ENCODE measurements around the gene SMURF2.

Gene SMURF2

GRCh38 chr17:64540118-64540776 is 121.9 kb downstream of the SMURF2 start:
- CTCF ChIA-PET, result interaction anchor here (0.6 kb wide), 1 partner anchor 11 kb away, joined by 3 read pairs; no protein-coding TSS in a partner anchor
- DNase-seq (ENCODE audit: extremely low spot score), result no peak
- POLR2A ChIA-PET, result no interaction called here
- TF ChIP-seq CTBP1 (IDR thresholded peaks at IDR 0.05; ENCODE audit: borderline replicate concordance), result no peak

- no peak for DNase-seq (ENCODE audit: extremely low spot score)
- no peak for TF ChIP-seq FOXK2 (IDR thresholded peaks at IDR 0.05)
- TF ChIP-seq HDGF (IDR thresholded peaks at IDR 0.05; ENCODE audit: borderline replicate concordance), result no peak
- no peak for TF ChIP-seq TARDBP (IDR thresholded peaks at IDR 0.05)
- no peak for TF ChIP-seq PKNOX1 (IDR thresholded peaks at IDR 0.05)
- TF ChIP-seq SP1 (IDR thresholded peaks at IDR 0.05), result no peak
- TF ChIP-seq CTBP1 (IDR thresholded peaks at IDR 0.05; ENCODE audit: borderline replicate concordance), result no peak
- TF ChIP-seq ZNF384 (IDR thresholded peaks at IDR 0.05), result no peak
- no peak for TF ChIP-seq FOXM1 (IDR thresholded peaks at IDR 0.05; ENCODE audit: borderline replicate concordance)
- TF ChIP-seq L3MBTL2 (conservative IDR thresholded peaks at IDR 0.05), result no peak
- no peak for TF ChIP-seq NFRKB (IDR thresholded peaks at IDR 0.05)
- CTCF ChIA-PET, result no interaction called here
- POLR2A ChIA-PET, result interaction anchor here (2.1 kb wide), 1 partner anchor 32 kb away, joined by 7 read pairs; the partner anchor contains the start of gene CEP95
Measured at GRCh38 chr17:64538508-64539130, 123.5 kb downstream of the SMURF2 start.

- TF ChIP-seq ZNF384 (IDR thresholded peaks at IDR 0.05), result no peak
- TF ChIP-seq BHLHE40 (IDR thresholded peaks at IDR 0.05; ENCODE audit: borderline replicate concordance), result no peak
- no peak for TF ChIP-seq FOXM1 (IDR thresholded peaks at IDR 0.05; ENCODE audit: borderline replicate concordance)
- no peak for TF ChIP-seq FOXK2 (IDR thresholded peaks at IDR 0.05)
- no peak for TF ChIP-seq CTBP1 (IDR thresholded peaks at IDR 0.05; ENCODE audit: borderline replicate concordance)
- TF ChIP-seq TARDBP (IDR thresholded peaks at IDR 0.05), result no peak
- no peak for TF ChIP-seq FOXA1 (IDR thresholded peaks at IDR 0.05)
- no peak for TF ChIP-seq HDGF (IDR thresholded peaks at IDR 0.05; ENCODE audit: borderline replicate concordance)
- TF ChIP-seq PKNOX1 (IDR thresholded peaks at IDR 0.05), result no peak
- TF ChIP-seq NFRKB (IDR thresholded peaks at IDR 0.05), result no peak
- POLR2A ChIA-PET, result interaction anchor here (2.1 kb wide), 1 partner anchor 31 kb away, joined by 7 read pairs; the partner anchor contains the start of gene CEP95
- DNase-seq (ENCODE audit: extremely low spot score), result no peak
- CTCF ChIA-PET, result no interaction called here
Measured at GRCh38 chr17:64537488-64537887, 124.6 kb downstream of the SMURF2 start.

- TF ChIP-seq BHLHE40 (IDR thresholded peaks at IDR 0.05; ENCODE audit: borderline replicate concordance) (no peak), SP1 (IDR thresholded peaks at IDR 0.05) (no peak), FOXM1 (IDR thresholded peaks at IDR 0.05; ENCODE audit: borderline replicate concordance) (no peak), PKNOX1 (IDR thresholded peaks at IDR 0.05) (no peak), TARDBP (IDR thresholded peaks at IDR 0.05) (no peak), ELF4 (IDR thresholded peaks at IDR 0.05) (no peak), FOXK2 (IDR thresholded peaks at IDR 0.05) (no peak), NFRKB (IDR thresholded peaks at IDR 0.05) (no peak), ARNT (IDR thresholded peaks at IDR 0.05) (no peak), ZNF384 (IDR thresholded peaks at IDR 0.05) (no peak), FOXA1 (IDR thresholded peaks at IDR 0.05) (no peak), LEF1 (IDR thresholded peaks at IDR 0.05; ENCODE audit: borderline replicate concordance) (no peak), SUZ12 (IDR thresholded peaks at IDR 0.05) (no peak), L3MBTL2 (conservative IDR thresholded peaks at IDR 0.05) (no peak), CTBP1 (IDR thresholded peaks at IDR 0.05; ENCODE audit: borderline replicate concordance) (no peak), HDGF (IDR thresholded peaks at IDR 0.05; ENCODE audit: borderline replicate concordance) (no peak)
- POLR2A ChIA-PET, result interaction anchor here (2.1 kb wide), 1 partner anchor 30 kb away, joined by 7 read pairs; the partner anchor contains the start of gene CEP95
Measured at GRCh38 chr17:64536913-64537312, 125.2 kb downstream of the SMURF2 start.

GRCh38 chr17:64535357-64535756 is 126.8 kb downstream of the SMURF2 start:
- CTCF ChIA-PET, result interaction anchor here (1.9 kb wide), 1 partner anchor 9 kb away, joined by 5 read pairs; no protein-coding TSS in a partner anchor
- DNase-seq (ENCODE audit: extremely low spot score), result no peak
- POLR2A ChIA-PET, result no interaction called here
- TF ChIP-seq BHLHE40 (IDR thresholded peaks at IDR 0.05; ENCODE audit: borderline replicate concordance) (no peak), PKNOX1 (IDR thresholded peaks at IDR 0.05) (no peak), FOXM1 (IDR thresholded peaks at IDR 0.05; ENCODE audit: borderline replicate concordance) (no peak), ARNT (IDR thresholded peaks at IDR 0.05) (no peak), L3MBTL2 (conservative IDR thresholded peaks at IDR 0.05) (no peak), NFRKB (IDR thresholded peaks at IDR 0.05) (no peak), SP1 (IDR thresholded peaks at IDR 0.05) (no peak), LEF1 (IDR thresholded peaks at IDR 0.05; ENCODE audit: borderline replicate concordance) (no peak)

More at GRCh38 chr17:64536913-64537312, 125.2 kb downstream of the SMURF2 start:
- CTCF ChIA-PET, result no interaction called here
- DNase-seq (ENCODE audit: extremely low spot score), result no peak
